Stimulated activated CD4-positive, alpha-beta T cell treated with anti-CD3 and anti-CD28 coated beads, Interleukin-15, amount 100 ng/mL, for 48 hours (primary cell): ENCODE measurements around the gene CELSR2.
"Not testable (repeated sequence)": the region's sequence is repeated elsewhere in the genome, so short reads cannot be mapped to it uniquely, and the experiment has no call there.

Experiments
- DNase-seq, 2 donors: peaks; one replicate each; pipeline ENCODE4 v3.0.0-alpha.2; 2020; ENCODE audit warnings: low read depth in 2 of 2

Gene CELSR2

GRCh38 chr1:109248797-109249629 is at the start of gene CELSR2:
Gene CELSR2, plus strand, starts transcription at chr1:109249539. Its CDS starts 541 bp downstream, at chr1:109250080.
- peak in 1 of 2 donors; percentile 41 for DNase-seq

- DNase-seq = no peak
Measured at GRCh38 chr1:109199710-109200109, 49.6 kb upstream of the CELSR2 start.

DNA sequence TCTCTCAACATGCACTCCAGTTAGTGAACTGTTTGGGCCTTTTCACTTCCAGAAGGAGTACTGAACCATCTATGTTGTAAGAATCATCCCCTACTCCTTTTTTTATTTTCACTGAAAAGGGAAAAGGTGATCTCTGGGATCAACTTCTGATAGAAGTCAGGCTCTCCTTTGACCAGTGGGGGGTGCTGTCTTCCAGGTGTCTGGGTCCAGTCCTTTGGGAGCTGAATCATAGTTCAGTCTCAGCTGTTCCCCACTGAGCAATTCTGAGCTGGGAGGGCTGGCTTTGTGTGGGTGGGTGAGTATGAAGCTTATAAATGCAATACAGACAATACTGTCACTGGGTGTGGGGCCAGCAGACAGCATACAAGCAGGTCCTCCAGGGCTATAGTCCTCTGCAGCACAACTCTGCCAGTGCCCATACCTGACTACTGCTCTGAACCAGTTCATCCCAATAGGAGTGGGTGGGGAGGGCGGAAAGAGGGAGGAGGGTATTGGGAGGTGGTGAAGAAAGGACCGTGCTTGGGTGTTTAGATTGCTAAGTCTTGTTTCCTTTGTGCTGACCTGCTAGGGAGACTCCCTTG is 48.1 kb upstream of the CELSR2 start:
- DNase-seq = peak; percentile 80 to 82

DNA sequence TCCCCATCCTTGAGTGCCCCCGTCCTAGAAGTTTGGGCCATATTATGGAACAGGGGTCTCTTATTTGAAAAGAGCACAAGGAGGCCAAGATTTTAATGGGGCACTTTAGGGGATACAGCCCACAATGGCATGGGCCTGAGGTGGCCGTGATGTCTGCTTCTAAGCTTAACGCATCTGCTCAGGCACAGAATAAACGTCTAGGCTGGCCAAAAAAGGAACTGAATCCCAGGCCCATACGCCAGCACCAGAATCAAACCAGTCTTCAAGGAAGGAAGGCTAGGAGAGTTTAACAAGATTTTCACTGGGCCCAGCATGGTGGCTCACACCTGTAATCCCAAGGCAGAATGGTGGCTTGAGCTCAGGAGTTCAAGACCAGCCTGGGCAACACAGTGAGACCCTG is 44.9 kb upstream of the CELSR2 start:
- DNase-seq = no peak

GRCh38 chr1:109206339-109206738 is 43.0 kb upstream of the CELSR2 start:
- no peak for DNase-seq

GRCh38 chr1:109207467-109208103 is 41.8 kb upstream of the CELSR2 start:
- no peak for DNase-seq

DNA sequence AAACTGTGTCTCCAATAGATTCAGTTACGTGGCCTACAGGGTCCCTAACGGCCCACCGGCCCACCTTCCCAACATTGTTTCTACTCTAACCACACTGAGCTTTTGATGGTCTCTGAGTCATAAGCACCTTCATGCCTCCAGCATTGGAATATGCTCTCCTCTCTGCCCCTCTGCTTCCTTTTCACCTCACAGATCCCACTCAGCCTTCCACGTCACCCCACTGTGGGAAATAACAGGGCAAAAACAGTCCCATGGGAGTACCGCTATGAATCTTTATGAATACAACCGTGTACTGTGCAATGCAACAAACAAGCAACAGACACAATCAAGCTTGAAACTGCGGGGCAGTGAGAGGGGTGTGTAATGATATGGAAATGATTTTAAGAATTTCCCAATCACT is 40.9 kb upstream of the CELSR2 start:
- no peak for DNase-seq

GRCh38 chr1:109208836-109209463 is 40.4 kb upstream of the CELSR2 start:
- no peak for DNase-seq

DNA sequence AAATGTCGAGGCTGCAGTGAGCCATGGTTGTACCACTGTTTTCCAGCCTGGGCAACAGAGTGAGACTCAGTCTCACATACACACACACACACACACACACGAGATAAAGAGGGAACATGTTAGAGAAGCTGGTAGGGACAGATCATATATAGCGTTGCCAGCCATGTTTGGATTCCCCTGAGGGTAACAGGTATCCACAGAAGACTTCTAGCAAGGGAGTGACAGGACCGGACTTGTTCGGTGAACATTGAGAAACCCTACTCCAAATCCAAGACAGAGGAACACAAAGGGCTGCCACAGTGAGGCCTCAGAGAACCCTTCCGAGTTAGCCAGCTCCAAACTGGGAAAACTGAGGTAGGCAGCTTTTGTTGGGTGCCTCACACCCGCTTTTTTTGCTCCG is 39.3 kb upstream of the CELSR2 start:
- no peak for DNase-seq

GRCh38 chr1:109213345-109213823 is 36.0 kb upstream of the CELSR2 start:
- no peak for DNase-seq

- peak; percentile 73 to 86 for DNase-seq
Measured at GRCh38 chr1:109213824-109214693, 35.3 kb upstream of the CELSR2 start, which contains the start of gene SARS1. Gene SARS1, plus strand, starts transcription at chr1:109213918. Its CDS starts 75 bp downstream, at chr1:109213993.

DNA sequence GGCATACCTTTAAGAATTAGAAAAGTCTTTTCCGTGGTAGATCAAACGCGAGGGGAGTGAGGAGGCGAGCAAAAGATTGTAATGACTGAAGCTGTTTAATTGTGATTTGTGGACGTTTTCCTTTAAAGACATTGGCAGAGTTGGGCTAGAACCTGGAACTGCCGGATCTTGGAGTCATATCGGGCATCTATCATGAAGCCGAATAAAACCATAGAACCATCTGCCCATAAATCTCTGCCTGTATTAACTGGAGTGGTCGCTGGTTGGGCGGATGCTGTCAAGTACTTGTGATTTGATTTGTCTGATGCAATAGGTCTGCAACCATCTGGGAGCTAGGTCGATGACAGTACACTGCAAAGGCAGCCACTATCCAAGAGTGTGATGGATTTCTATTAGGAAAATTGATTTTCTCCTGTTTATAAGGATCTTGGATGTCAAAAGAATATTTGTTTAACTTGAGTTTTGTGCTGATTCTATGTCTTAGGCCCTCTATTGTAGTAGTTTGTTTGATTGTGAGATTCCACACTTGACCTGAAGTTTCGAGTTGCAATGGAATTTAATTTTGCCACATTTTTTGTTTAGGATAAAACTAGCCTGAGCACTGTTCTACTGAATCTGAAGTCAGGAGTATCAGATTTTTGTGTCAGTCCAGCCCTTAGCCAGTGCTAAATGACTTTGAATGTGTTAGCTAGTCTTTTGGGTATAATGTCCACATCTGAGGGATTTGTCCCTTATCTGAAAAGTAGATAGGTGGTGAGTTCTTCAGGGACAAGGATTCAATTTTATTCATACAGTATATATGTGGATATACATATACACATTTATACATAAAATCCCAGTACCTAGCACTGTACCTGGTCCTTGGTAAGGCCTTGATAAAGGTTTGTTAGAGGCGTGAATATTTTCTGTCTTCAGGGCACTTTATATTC is 34.4 kb upstream of the CELSR2 start:
- DNase-seq = peak in 1 of 2 donors; percentile 20

- no peak for DNase-seq
Measured at GRCh38 chr1:109216662-109217061, 32.7 kb upstream of the CELSR2 start.

GRCh38 chr1:109218516-109218915 is 30.8 kb upstream of the CELSR2 start:
- DNase-seq = no peak

DNA sequence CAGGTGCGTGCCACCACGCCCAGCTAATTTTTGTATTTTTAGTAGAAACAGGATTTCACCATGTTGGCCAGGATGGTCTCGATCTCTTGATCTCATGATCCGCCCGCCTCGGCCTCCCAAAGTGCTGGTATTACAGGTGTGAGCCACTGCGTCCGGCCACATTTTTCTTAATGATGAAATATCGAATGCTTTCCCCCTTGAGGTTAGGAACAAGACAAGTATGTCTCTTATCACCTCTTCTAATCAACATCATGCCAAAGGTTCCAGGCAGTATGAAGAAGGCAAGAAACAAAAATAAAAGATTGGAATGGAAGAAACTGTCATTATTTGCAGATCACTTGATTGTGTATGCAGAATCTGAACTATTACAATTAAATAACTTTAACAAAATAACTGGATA is 28.1 kb upstream of the CELSR2 start:
- DNase-seq = not testable (repeated sequence)

- DNase-seq = no peak
Measured at GRCh38 chr1:109225308-109225707, 24.0 kb upstream of the CELSR2 start.

DNA sequence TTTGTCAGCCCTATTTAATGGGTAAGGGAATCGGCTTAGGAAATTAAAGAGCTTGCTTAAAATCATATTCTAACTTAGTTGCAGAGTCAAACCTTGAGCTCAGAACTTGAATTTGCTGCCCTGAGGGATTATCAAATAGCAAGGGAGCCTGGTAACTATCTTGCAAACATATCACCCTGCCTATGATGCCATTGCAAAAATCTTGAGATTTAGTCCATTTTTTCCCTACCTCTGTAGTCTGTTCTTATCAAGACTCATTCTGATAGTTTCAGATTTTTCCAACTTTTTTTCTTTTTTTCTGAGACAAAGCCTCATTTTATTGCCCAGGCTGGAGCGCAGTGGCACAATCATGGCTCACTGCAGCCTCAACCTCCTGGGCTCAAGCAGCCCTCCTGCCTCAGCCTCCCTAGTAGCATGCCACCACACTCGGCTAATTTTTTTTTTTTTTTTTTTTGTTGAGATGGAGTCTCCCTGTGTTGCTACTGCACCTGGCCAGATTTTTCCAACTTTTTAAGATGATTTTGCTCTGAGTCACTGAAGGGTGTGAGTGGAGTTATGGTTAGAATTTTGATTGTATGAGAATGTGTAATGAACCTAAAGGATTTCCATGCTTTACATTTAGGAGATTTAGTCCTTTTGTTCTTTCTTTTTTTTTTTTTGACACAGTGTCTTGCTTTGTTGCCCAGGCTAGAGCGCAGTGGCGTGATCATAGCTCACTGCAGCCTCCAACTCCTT is 23.5 kb upstream of the CELSR2 start:
- DNase-seq = no peak

DNA sequence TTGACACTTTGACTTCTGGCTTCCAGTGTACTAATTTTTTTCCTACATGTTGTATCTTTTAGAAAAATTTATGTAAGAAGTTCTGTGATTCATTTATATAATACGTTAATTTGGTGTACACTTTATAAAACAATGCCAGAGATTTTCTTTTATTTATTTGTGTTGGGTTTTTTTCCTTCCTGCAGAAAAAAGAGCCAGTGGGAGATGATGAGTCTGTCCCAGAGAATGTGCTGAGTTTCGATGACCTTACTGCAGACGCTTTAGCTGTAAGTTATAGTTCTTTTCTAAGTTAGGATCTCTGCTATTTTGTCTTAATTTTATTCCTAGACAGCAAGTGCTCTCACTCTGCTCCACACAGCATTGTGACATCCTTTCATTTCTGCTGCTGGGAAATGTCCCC is 21.2 kb upstream of the CELSR2 start:
- DNase-seq = no peak

- no peak for DNase-seq
Measured at GRCh38 chr1:109229531-109230127, 19.7 kb upstream of the CELSR2 start.
